GM12891 (cell line): Measurements from ENCODE around the gene NDUFB4.

Source experiments
- POLR2A ChIP-seq: IDR thresholded peaks from 2 replicates; pipeline ENCODE4 v1.6.1; 2011; ENCODE audit warnings: low read depth, low read length, control low read depth
- POLR2AphosphoS5 ChIP-seq: IDR thresholded peaks from 2 replicates; pipeline ENCODE4 v1.6.1; 2011; ENCODE audit warnings: low read depth, low read length, control low read depth
- TAF1 ChIP-seq: IDR thresholded peaks from 2 replicates; pipeline ENCODE4 v1.6.1; 2011; ENCODE audit warnings: low read depth, low read length, control low read depth

- no peak for TF ChIP-seq TAF1
- no peak for TF ChIP-seq POLR2AphosphoS5
- TF ChIP-seq POLR2A, result no peak
Observed at GRCh38 chr3:120645083-120645845, 49.1 kb downstream of the NDUFB4 start.
